ENCODE data around the gene CDH4.

DNA sequence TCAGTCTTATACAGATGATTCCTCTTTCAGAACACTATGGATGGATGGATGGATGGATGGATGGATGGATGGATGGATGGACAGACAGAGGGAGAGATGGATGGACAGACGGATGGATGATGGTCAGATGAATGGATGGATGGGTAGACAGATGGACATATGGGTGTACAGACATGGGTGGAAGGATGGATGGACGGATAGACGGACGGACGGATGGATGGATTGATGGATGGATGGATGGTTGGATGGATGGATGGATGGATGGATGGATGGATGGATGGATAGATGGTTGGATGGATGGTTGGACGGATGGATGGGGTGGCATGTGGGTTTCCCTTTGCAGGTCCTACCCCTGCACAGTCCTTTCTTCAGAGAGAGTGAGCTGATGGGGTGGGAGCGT, 320.7 kb downstream of the CDH4 start:
- no peak for TF ChIP-seq CTCF (IDR thresholded peaks at IDR 0.05; ENCODE audit: insufficient read depth, low read length)
- TF ChIP-seq POLR2AphosphoS5 (IDR thresholded peaks at IDR 0.05; ENCODE audit: low read depth) = no peak
